Lower leg skin (tissue), 4 donors: ENCODE measurements around the gene EML5. TPM values are rescaled to one million over a fixed set of nuclear protein-coding genes. Genes with fewer than 3 reads are reported as not detected.
A peak's percentile ranks its signal among the peaks of the same experiment; 100 is the strongest.

Experiments used
- DNase-seq, 2 donors: peaks; one replicate each; pipeline ENCODE4 v3.0.0-alpha.2; 2019; ENCODE audit warnings: low spot score in 2 of 2
- H3K4me3 ChIP-seq: fragments of 200-600 bp; sonication (generic); 2 replicates; pipeline ENCODE4 v1.5.1; 2017; ENCODE audit warnings: mild to moderate bottlenecking, low read depth; ENCODE audit not compliant: poor library complexity, severe bottlenecking
- CTCF ChIP-seq, 3 donors: fragments of 450-650 bp; IDR thresholded peaks; one replicate each; pipeline ENCODE4 v1.5.1; 2016; ENCODE audit warnings: antibody characterized with exemption in 3 of 3, mild to moderate bottlenecking in 3 of 3, moderate library complexity in 2 of 3
- POLR2A ChIP-seq, 2 donors: fragments of 450-650 bp; IDR thresholded peaks; one replicate each; pipeline ENCODE4 v1.6.1; 2016 to 2017; ENCODE audit warnings: antibody characterized with exemption in 2 of 2, mild to moderate bottlenecking in 1 of 2, moderate library complexity in 1 of 2
- WGBS, 2 donors: methylation state at CpG; one replicate each; pipeline ENCODE4 v1.1.5; 2018; 5-methylcytosine and 5-hydroxymethylcytosine counted together
- intact Hi-C: fragments of 100-400 bp; cut with DNase I; formaldehyde crosslinking; loops from one replicate; pipeline ENCODE4 v1.15.0; 2023; ENCODE audit warnings: low total_unique reads
- total RNA-seq, 4 donors: library from RNA; depleted of rRNA; stranded (reverse); fragments of >200 nt; gene quantifications; one replicate each; pipeline ENCODE4 v1.1.0, GENCODE V29; 2016

EML5 gene
- under 1 TPM; 0.17 to 0.62 (median 0.56) TPM for total RNA-seq

GRCh38 chr14:88792473-88793258 is at the start of gene EML5:
Gene EML5 (minus strand): TSS chr14:88792953. CDS start chr14:88792503, 450 bp downstream.
- 1% methylated on average over 15 to 59 of the region's 111 CpGs for WGBS, 2 donors
- DNase-seq, result peak; percentile 62 to 94
- peak within 1 kb of the TSS; percentile 39 for H3K4me3 ChIP-seq
- TF ChIP-seq CTCF (IDR thresholded peaks at IDR 0.05) (no peak), POLR2A (IDR thresholded peaks at IDR 0.05) (no peak)
- intact Hi-C loops, result no loop called here

GRCh38 chr14:88842414-88842813 is 49.7 kb upstream of the EML5 start:
- TF ChIP-seq POLR2A (IDR thresholded peaks at IDR 0.05), result no peak
- no peak for TF ChIP-seq CTCF (IDR thresholded peaks at IDR 0.05)
- 87 to 93% methylated on average over 1 of the region's 1 CpG for WGBS, 2 donors
- no peak for DNase-seq
- intact Hi-C loops, result no loop called here
- H3K4me3 ChIP-seq, result no peak overlapping the region

- no peak for DNase-seq
- H3K4me3 ChIP-seq, result no peak overlapping the region
- intact Hi-C loops, result no loop called here
- 88 to 95% methylated on average over 1 of the region's 1 CpG for WGBS, 2 donors
- no peak for TF ChIP-seq CTCF (IDR thresholded peaks at IDR 0.05)
- no peak for TF ChIP-seq POLR2A (IDR thresholded peaks at IDR 0.05)
These were observed 49.0 kb upstream of the EML5 start for GRCh38 chr14:88841741-88842140.

- no peak overlapping the region for H3K4me3 ChIP-seq
- TF ChIP-seq POLR2A (IDR thresholded peaks at IDR 0.05) (no peak), CTCF (IDR thresholded peaks at IDR 0.05) (no peak)
- 93 to 97% methylated on average over 5 of the region's 5 CpGs for WGBS, 2 donors
- no peak for DNase-seq
- intact Hi-C loops, result no loop called here
These were observed 48.2 kb upstream of the EML5 start for GRCh38 chr14:88840926-88841325.

GRCh38 chr14:88838015-88838414 is 45.3 kb upstream of the EML5 start:
- 86 to 91% methylated on average over 3 of the region's 3 CpGs for WGBS, 2 donors
- no peak for DNase-seq
- no peak overlapping the region for H3K4me3 ChIP-seq
- TF ChIP-seq POLR2A (IDR thresholded peaks at IDR 0.05) (no peak), CTCF (IDR thresholded peaks at IDR 0.05) (no peak)
- intact Hi-C loops, result no loop called here

GRCh38 chr14:88837495-88837894 is 44.7 kb upstream of the EML5 start:
- no peak for TF ChIP-seq POLR2A (IDR thresholded peaks at IDR 0.05)
- no peak for TF ChIP-seq CTCF (IDR thresholded peaks at IDR 0.05)
- no peak overlapping the region for H3K4me3 ChIP-seq
- intact Hi-C loops, result no loop called here
- 97% methylated on average over 1 of the region's 1 CpG for WGBS, 2 donors
- DNase-seq, result no peak
